Measurements from ENCODE around the gene ST8SIA1. TPM values are rescaled to one million over a fixed set of nuclear protein-coding genes. Genes with fewer than 3 reads are reported as not detected.

Gene ST8SIA1
- total and polyA plus RNA-seq, 2 of the 4 experiments (the other 2 are of a cell fraction): not detected

- in situ Hi-C loops (cut with MboI; ENCODE audit: low sequenced_read_pairs) (no loop called here), dilution Hi-C loops (cut with HindIII; ENCODE audit: low sequenced_read_pairs, unreplicated experiment) (no loop called here), intact Hi-C loops (cut with micrococcal nuclease) (no loop called here)
- ChIA-PET CTCF (no interaction called here), POLR2A (ENCODE audit: unreplicated experiment) (no interaction called here)
- no peak overlapping the region for H3K56ac ChIP-seq (ENCODE audit: extremely low read depth, insufficient read depth, low read length)
- H2AK5ac ChIP-seq (ENCODE audit: low read depth, low read length): no peak overlapping the region
- H4K5ac ChIP-seq (ENCODE audit: low read depth, low read length): no peak overlapping the region
- no peak overlapping the region for H2BK15ac ChIP-seq (ENCODE audit: low read depth, low read length)
- H3K4me1 ChIP-seq (ENCODE audit: control insufficient read depth, insufficient read depth, low read length): no peaks in the 10 kb centered on the region; the same call in 1 of the 2 replicates
- TF ChIP-seq USF2 (IDR thresholded peaks at IDR 0.05; ENCODE audit: low read depth, low read length) (no peak), FOS (IDR thresholded peaks at IDR 0.05; ENCODE audit: low read depth, low read length) (no peak), MAZ (IDR thresholded peaks at IDR 0.05; ENCODE audit: borderline replicate concordance, low read depth, low read length) (no peak), CTCF (conservative IDR thresholded peaks at IDR 0.05; ENCODE audit: low read depth, low read length) (no peak)
- no peaks in the 10 kb centered on the region for H3K36me3 ChIP-seq (ENCODE audit: control insufficient read depth, insufficient read depth, low read length)
- H3K4me3 ChIP-seq (ENCODE audit: insufficient read depth, low read depth, low read length): no peak overlapping the region
- no peak overlapping the region for H2BK120ac ChIP-seq (ENCODE audit: low read depth, low read length)
- no peak overlapping the region for H3K4me2 ChIP-seq (ENCODE audit: low read depth, low read length)
- no peak overlapping the region for H3K23ac ChIP-seq (ENCODE audit: low read depth, low read length)
- H3K27ac ChIP-seq (ENCODE audit: insufficient read depth, low read length): no peak overlapping the region
- no peaks in the 10 kb centered on the region for H3K79me1 ChIP-seq (ENCODE audit: low read depth in 1 of 2, low read length in 2 of 2)
- no peak overlapping the region for H4K91ac ChIP-seq (ENCODE audit: insufficient read depth, low read depth, low read length)
- H4K8ac ChIP-seq (ENCODE audit: low read depth in 2 of 2, low read length in 2 of 2): no peak overlapping the region
- H3K14ac ChIP-seq (replicated peaks; ENCODE audit: low read depth, low read length): no peak overlapping the region
- H2BK20ac ChIP-seq (ENCODE audit: low read depth, low read length): no peak overlapping the region
- no peak overlapping the region for H2AK9ac ChIP-seq (replicated peaks; ENCODE audit: low read depth, low read length, poor library complexity)
- ATAC-seq (ENCODE audit: low read depth) (no peak), DNase-seq (no peak)
- H2AFZ ChIP-seq (replicated peaks; ENCODE audit: low read length, poor library complexity): no peak overlapping the region
- H2BK5ac ChIP-seq (ENCODE audit: low read depth, low read length, poor library complexity, severe bottlenecking): no peak overlapping the region
- BruUV-seq (replicated peaks): no TSS peak
- H3K27me3 ChIP-seq (ENCODE audit: control insufficient read depth, insufficient read depth, low read length): peaks cover 5% of the 10 kb centered on the region; the same call in 1 of the 2 replicates
- H3K9me1 ChIP-seq (ENCODE audit: insufficient read depth, low read length): no peaks in the 10 kb centered on the region
- no peak overlapping the region for H3K4ac ChIP-seq (ENCODE audit: low read depth, low read length)
- no peak overlapping the region for H3K18ac ChIP-seq (ENCODE audit: low read depth, low read length)
- H3K9ac ChIP-seq (ENCODE audit: low read depth, low read length): no peak overlapping the region
- peaks cover 2% of the 10 kb centered on the region for H3K9me3 ChIP-seq (ENCODE audit: control insufficient read depth, insufficient read depth, low read length)
- no peaks in the 10 kb centered on the region for H4K20me1 ChIP-seq (ENCODE audit: insufficient read depth, low read length)
Measured at GRCh38 chr12:22306311-22306710, 28.2 kb downstream of the ST8SIA1 start.
